HG03097 (cell line): ENCODE measurements around the gene ZNF548.

ENCODE experiments used
- ATAC-seq: cut with Tn5 transposase; IDR thresholded peaks from one replicate; pipeline ENCODE4 v1.9.1; 2021; ENCODE audit not compliant: unreplicated experiment, low FRiP score

ZNF548 gene

GRCh38 chr19:57395710-57396109, 6.1 kb downstream of the ZNF548 start:
- no peak for ATAC-seq

DNA sequence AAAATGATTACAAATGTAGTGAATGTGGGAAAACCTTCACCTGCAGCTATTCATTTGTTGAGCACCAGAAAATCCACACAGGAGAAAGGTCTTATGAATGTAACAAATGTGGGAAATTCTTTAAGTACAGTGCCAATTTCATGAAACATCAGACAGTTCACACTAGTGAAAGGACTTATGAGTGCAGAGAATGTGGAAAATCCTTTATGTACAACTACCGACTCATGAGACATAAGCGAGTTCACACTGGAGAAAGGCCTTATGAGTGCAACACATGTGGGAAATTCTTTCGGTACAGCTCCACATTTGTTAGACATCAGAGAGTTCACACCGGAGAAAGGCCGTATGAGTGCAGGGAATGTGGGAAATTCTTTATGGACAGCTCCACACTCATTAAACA, 9.2 kb downstream of the ZNF548 start:
- no peak for ATAC-seq

GRCh38 chr19:57403737-57404563, 14.3 kb downstream of the ZNF548 start:
- ATAC-seq: no peak

DNA sequence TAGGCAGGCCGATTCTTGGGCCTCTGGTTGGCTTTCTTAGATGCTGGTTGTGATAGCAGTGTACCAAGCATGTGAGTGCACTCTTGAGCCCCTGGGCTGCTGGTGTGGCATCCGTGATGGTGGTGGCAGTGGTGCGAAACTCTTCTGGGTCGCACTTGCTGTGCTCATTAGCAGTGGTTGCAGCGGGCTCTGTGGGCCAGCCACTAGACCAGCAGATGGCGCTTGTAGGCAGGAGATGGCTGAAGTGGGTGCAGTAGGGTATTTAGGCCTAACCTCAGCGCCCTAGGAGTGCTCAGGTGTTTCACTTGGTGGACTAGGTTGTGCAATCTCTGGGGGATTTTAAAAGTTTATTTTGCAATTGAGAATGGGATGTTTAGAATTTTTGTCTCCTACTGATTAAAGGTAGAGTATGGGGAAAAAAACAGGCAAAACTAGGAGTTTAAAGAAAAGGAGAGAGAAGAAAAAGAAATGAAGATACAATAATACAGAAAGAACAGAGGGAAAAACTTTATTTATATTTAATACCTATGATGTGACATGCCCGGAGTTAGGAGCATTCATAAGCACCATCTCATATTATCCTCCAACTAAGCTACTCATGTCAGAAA, 17.0 kb downstream of the ZNF548 start:
- ATAC-seq: no peak

DNA sequence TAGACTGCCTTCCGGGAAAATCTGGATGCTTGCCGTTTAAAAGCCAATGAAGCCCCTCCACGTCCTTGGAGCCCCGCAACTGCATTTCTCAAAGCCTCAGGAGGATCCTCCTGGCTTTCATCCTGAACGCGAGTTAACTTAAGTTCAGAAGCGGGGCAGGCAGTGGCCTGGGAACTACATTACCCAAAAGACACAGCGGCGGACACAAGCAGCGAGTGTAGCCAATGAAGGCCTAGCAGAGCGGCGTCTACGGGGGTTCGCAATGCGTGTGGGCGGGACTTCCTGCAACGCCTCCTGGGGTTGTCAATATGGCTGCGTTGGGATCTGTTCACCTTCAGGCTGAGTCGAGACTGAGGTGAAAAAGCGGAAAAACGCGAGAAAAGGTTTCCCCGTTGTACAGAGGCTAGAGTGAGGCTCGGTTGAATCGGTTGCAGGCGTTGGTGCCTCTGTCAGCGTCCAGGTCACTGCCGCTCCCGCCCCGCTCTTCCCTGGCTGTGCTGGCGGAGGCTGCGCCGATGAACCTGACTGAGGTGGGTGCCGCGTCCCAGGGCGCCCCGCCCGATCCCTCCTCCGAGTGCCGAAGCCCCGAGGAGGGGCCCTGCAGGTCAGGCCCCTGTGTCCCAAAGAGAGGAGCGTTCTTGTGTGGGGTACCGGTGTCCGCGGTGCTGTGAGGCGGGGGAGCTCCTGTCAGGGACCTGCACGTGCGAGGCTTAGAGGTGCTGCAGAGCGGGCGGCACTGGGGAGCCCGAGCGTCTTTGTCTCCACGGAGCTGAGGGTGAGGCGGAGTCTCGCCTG, 21.4 kb downstream of the ZNF548 start, which contains the start of gene ZNF17:
ZNF17 (plus strand) TSS at position 285 of the 795 bp plus-strand sequence. CDS start 2,455 bp downstream, outside the sequence.
- peak; percentile 95 for ATAC-seq

DNA sequence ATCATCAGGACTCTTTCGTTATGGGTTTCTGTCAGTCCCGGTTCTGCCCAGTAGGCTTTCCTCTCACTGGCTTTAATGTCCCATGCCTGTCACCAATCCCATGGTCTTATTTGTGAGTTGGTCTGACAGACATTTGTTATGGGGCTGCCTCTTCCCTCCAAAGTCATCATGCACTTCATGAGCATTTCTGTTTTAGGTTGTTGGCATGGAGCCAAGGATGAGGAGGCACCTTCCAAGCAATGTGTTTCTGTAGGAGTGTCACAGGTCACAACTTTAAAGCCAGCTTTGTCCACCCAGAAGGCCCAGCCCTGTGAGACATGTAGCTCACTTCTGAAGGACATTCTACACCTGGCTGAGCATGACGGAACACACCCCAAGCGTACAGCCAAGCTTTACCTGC, 29.8 kb downstream of the ZNF548 start:
- ATAC-seq: no peak

DNA sequence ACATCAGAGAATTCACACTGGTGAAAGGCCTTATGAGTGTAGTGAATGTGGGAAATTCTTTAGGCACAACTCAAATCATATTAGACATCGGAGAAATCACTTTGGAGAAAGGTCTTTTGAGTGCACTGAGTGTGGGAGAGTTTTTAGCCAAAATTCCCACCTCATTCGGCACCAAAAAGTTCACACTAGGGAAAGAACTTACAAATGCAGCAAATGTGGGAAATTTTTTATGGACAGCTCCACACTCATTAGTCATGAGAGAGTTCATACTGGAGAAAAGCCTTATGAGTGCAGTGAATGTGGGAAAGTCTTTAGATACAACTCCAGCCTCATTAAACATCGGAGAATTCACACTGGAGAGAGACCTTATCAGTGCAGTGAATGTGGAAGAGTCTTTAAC, 31.4 kb downstream of the ZNF548 start:
- no peak for ATAC-seq

DNA sequence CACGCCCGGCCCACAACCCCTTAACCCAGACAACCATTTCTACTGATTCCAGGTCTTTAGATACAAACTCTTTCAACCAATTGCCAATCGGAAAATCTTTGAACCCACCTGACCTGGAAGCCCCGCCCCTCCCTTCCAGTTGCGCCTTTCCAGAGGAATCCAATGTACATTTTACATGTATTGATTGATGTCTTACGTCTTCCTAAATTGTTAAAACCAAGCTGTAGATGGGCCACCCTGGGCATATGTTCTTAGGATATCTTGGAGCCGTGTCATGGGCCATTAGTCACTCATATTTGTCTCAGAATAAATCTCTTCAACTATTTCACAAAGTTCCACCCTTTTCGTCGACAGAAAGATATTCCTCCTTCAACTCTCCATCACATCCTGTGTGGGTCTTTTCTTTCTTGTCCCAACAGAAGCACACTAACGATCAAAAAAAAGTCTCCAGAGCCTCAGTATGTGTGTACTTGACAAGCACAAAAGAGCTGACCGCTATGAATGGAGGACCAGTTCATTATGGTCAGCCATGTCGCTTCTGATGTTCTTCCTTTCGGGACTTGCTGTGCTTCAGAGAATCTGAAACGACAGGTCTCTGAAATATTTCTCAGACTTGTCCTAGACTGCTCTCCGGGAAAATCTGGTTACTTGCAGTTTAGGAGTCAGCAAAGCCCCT, 44.9 kb downstream of the ZNF548 start:
- peak; percentile 18 for ATAC-seq

DNA sequence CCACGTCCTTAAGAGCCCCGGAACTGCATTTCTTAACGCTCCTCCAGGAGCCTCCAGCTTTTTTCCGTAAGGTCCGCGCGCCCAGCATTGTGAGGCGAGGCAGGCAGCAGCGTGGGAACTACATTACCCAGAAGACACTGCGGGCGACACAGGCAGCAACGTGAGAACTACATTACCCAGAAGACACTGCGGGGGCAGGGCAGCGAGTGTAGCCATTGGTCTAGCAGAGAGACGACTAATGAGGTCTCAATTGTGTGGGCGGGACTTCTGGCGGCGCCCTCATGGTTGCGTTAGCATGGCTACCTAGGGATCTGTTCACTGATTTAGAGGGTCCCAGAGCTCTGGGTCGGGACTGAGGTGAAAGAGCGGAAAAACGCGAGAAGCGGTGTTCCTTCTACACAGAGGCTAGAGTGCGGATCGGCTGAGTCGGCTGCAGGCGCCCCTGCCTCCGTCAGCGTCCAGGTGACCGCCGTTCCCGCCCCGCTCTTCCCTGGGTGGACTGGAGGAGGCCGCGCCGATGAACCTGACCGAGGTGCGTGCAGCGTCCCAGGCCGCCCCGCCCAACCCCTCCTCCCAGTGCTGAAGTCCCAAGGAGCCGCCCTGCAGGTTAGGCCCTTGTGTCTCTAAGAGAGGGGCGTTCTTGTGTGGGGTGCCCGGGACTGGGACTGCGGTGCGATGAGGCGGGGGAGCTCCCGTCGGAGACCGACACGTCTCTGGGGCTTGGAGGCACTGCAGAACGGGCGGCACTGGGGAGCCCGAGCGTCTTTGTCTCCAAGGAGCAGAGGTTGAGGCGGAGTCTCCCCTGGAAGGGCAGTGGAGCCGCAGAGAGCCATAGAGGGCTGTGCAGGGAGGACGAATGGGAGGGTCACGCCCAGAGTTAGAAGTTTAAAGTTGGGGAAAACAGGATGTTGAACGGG, 45.7 kb downstream of the ZNF548 start, which contains the start of gene ZNF749:
ZNF749 (plus strand) TSS at position 264 of the 917 bp plus-strand sequence; CDS start at position 518, 254 bp downstream.
- ATAC-seq: peak; percentile 96

DNA sequence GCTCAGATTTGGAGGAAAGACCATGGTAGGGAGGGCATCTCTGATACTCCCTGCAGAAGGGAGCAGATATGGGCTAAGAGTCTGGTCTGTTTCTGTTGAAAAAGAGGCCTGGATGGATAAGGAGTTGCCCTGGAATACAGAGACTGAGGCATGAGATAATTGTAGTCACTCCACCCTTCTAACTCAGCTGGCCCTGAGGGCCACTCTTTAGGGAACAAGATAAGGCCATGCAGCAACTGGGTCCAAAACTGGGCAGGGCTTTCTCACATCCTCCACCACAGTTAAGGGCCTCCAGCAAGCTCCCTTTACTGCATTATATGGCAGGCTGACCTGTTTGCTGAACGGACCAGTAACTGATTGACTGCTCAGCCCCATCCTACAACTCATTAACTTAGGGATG, 46.8 kb downstream of the ZNF548 start:
- ATAC-seq: no peak

DNA sequence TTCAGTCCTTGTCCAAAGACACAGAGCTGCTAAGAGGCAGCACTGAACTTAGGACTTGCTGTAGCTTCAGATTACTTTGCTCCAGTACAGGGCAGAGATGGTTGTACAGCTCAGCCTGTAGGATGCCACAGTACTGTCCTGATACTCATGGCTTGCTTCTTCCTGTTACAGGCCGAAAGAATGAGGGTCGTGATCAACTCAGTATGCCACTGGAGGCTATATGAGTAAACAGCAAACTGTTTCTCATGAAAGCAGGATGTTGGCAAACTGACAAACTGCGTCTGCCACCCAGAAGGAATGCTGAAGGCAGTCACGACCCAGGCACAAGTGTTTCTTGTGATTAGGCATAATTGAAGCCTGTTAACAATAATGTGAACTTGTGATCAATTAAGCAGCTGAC, 48.3 kb downstream of the ZNF548 start:
- no peak for ATAC-seq

DNA sequence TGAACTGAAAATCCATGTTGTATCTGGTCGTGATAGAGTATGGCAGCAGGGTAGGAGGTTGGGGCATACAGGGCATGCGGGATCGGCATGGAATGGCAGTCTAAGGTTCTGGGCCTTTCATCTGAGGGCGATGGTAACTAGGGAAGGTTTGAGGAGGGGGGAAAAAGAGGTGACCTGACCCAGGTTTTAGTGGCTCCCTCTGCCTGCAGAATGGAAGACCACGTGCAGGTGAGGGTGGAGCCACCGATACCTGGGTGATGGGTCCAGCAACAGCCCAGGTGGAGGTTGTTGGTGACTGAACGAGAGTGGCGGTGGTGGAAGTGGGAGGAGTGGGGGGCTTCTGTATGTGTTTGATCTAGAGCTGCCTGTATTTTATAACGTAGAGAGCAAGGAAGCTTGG, 49.3 kb downstream of the ZNF548 start:
- ATAC-seq: no peak

DNA sequence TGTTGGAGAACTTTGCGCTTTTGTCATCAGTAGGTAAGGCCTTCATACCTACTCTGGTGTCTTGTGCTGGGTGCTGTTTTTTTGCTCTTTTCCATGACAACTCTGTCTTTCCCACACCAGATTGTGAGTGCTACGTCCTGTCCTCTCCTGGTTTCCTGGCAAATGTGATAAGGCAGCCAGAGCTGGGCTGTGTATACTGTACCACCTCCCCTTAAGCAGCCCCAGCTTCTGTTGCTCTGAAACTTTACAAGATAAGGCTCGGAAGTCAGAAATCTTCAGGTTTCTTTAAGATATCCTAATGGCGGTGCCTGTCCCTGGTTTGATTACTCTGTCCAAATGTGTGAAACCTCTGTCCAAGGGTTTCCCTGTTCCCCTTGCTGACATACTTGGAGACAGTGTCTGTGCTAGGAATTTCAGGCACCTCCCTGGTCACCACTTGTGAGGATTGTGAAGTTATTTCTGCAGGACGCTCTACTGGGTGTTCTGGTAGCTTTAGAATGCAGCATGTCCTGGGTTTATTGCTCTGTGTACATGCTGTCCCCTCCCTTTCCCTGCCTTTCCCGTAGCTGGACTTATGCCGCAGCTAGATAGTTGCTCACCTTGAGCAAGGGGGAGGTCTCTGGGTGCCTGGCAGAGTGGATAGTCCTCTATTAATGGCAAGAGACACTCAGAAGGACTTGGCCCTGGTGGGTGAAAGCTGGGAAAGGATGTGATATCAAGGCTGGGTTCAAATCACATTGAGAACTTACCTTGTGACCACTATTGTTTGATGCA, 52.5 kb downstream of the ZNF548 start:
- ATAC-seq: no peak

DNA sequence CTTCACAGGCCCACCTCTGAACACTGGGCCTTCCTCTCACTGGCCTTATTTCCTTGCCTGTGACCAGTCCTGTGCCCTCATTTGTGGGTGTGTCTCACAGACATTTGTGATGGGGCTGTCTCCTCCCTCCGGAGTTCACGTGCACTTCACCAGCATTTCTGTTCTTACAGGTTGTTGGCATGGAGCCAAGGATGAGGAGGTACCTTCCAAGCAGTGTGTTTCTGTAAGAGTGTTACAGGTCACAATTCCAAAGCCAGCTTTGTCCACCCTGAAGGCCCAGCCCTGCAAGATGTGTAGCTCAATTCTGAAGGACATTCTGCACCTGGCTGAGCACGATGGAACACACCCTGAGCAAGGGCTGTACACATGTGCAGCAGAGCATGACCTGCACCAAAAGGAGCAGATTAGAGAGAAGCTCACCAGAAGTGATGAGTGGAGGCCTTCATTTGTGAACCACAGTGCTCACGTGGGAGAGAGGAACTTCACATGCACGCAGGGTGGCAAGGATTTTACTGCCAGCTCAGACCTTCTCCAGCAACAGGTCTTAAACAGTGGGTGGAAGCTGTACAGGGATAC, 53.6 kb downstream of the ZNF548 start:
- ATAC-seq: no peak

DNA sequence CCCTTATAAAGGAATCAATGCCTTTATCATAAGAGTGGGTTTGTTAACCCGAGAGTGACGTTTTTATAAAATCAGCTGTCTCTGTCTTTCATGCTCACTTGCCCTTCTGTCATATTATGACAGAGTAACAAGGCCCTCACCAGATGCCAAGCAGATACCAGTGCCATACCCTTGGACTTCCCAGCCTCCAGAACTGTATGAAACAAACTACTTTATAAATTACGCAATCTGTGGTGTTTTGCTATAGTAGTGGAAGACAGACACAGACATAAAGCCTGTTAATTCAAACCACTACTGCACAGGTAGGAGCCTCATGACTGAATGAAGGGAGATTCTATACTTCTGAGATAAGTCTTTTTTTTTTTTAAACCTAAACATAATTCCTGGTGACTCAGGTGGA, 62.7 kb downstream of the ZNF548 start:
- no peak for ATAC-seq
